GM12892 (cell line): ENCODE measurements around the gene SPANXN1. TPM values are rescaled to one million over a fixed set of nuclear protein-coding genes. Genes with fewer than 3 reads are reported as not detected.
"Not testable (repeated sequence)": the region's sequence is repeated elsewhere in the genome, so short reads cannot be mapped to it uniquely, and the experiment has no call there.

Source experiments
- DNase-seq: peaks from one replicate; pipeline ENCODE4 v3.0.0; 2011; ENCODE audit not compliant: insufficient read length
- FAIRE-seq: peaks from 2 replicates; lab custom pipeline; 2011; peaks lifted over from hg19 to GRCh38; lab: Jason Lieb, UNC
- POLR2A ChIP-seq: IDR thresholded peaks from 2 replicates; pipeline ENCODE4 v1.6.1; 2011; ENCODE audit warnings: low read depth, low read length, control low read depth
- POLR2AphosphoS5 ChIP-seq: IDR thresholded peaks from 2 replicates; pipeline ENCODE4 v1.6.1; 2011; ENCODE audit warnings: low read depth, low read length, control low read depth
- TAF1 ChIP-seq: IDR thresholded peaks from 2 replicates; pipeline ENCODE4 v1.6.1; 2011; ENCODE audit warnings: low read depth, mild to moderate bottlenecking, control low read depth, low read length, borderline replicate concordance
- polyA plus RNA-seq: library from polyadenylated mRNA; unstranded; fragments of >200 nt; gene quantifications from one replicate; pipeline ENCODE4 v1.2.1, GENCODE V29; 2012; ENCODE audit warnings: missing spikeins, inconsistent platforms; ENCODE audit not compliant: missing spikeins

The SPANXN1 gene, protein sequence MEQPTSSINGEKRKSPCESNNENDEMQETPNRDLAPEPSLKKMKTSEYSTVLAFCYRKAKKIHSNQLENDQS
- not detected for polyA plus RNA-seq

DNA sequence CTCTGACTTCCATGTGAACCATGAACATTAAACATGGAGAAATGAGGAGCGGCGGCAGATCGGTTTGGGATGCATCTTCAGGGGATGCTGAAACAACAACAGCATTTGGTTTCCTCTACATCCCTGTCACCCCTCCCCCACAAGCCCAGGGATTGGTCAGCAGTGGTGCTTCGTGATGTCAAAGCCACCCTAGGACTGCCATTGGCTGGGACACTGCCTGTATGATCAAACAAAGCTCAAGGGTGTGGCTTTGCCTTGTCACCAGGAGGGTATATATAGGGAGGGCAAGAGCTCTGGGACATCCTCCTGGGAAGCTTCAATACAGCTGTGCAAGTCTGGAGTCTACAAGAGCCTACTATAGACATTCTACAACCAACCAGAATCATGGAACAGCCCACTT, at the start of gene SPANXN1:
Gene SPANXN1 (plus strand): TSS at position 301 of the 400 bp plus-strand sequence. CDS start 84 bp downstream, at position 385.
- DNase-seq, FAIRE-seq: not testable (repeated sequence)

DNA sequence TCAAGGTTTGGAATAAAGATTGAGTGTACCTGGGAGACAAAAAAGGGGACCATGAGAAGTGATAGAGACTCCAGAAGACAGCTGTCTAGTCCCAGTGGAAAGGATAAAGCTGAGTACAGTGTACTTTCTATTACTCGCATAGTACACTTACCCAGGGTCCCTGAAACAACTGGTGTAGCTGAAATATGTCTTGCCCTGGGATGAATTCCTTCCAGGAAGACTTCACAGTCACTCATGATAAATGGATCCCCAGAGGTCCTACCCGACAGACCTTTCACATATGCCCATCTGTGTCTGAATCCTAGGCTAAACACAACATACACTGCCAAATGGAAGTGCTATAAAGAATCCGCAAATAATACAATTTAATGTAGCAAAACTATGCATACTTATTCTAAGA, 48.2 kb upstream of the SPANXN1 start:
- DNase-seq (no peak), FAIRE-seq (no peak)
- TF ChIP-seq POLR2A, result no peak
- no peak for TF ChIP-seq TAF1
- TF ChIP-seq POLR2AphosphoS5, result no peak

DNA sequence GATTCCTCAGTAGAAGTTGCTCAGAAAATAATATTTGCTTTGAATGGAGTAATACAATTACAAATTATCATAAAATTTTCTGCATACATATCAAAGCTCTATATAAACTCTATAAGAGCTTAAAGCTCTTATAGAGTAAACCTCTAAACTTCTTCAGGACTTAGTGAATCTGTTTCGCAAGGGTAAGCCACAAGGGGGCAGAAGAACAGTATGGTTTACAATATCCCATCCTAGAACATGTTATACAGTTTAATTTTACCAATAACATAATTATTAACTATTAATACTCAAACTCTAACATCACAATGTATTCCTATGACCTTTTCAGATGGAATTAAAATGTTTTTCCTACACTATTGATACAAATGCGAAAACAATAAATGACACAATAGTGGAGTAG, 33.8 kb upstream of the SPANXN1 start:
- TF ChIP-seq TAF1 (no peak), POLR2AphosphoS5 (no peak), POLR2A (no peak)
- no peak for FAIRE-seq
- no peak for DNase-seq

DNA sequence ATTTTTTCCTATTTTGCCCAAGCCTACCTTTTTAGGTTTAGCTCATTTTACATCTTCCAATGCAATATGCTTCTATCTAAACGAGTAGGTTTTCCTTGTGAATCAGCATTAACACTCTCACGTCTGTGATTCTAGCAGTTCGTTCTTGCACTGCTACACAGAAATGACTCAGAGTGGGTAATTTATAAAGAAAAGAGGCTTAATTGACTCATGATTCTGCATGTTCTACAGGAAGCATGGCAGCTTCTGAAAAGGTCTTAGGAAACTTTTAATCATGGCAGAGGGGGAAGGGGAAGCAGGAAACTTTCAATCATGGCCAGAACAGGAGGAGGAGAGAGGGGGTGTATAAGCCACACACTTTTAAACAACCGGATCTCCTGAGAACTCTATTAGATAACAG, 44.9 kb downstream of the SPANXN1 start:
- no peak for FAIRE-seq
- DNase-seq, result no peak
- TF ChIP-seq TAF1 (no peak), POLR2A (no peak), POLR2AphosphoS5 (no peak)
